Measurements from ENCODE around the gene METTL23. TPM values are rescaled to one million over a fixed set of nuclear protein-coding genes. Genes with fewer than 3 reads are reported as not detected.

The METTL23 gene
- total RNA-seq, 1 experiment from 2014 or later, result 43.4 TPM

DNA sequence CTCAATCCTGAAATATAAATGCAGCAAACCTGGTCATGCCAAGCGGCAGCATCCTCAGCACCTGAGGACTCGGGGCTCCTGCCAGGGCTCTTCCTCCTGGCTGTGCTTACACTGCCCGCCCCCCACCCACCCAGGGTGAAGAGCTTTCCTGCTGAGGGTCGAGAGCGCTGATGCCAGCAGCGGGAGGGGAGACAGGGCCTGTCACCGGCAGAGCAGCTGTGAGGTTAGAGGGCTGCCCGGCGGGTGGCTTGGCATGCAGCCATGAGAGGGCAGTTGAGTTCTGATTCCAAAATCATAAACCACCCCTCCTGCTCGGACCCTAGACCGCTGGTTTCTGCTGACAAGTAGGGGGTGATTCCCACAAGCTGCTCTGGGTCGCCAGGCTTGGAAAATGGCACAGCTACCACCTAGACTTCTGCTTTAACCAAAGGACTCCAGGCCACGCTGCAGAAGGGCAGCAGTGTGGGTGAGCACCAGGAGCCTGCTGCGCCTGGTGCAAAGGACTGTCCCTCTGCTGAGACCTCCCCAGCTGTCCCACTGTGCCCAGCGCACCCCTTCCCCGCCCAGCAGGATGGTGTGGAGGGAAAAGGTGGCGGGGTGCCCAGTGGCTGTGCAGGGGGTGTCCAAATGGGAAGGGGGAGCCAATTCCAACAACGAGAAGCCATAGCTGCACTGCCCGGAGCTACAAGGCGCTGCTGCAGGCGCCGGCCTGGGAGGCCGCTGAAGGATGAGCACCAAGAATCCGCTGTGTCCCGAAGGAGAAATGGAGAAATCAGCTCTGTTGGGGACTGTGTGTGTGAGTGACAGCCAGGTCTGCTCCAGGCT is 42.5 kb upstream of the METTL23 start:
- no peaks in the 10 kb centered on the region for H3K4me1 ChIP-seq (ENCODE audit: low read length)
- H2AFZ ChIP-seq (ENCODE audit: low read length), result no peak overlapping the region
- H3K27me3 ChIP-seq (ENCODE audit: low read length), result no peaks in the 10 kb centered on the region
- no peak overlapping the region for H3K9ac ChIP-seq (ENCODE audit: low read length)
- H3K9me2 ChIP-seq (replicated peaks; ENCODE audit: insufficient read depth, low read length), result no peaks in the 10 kb centered on the region
- H3K27ac ChIP-seq (ENCODE audit: low read length), result no peak overlapping the region
- no peaks in the 10 kb centered on the region for H3K36me3 ChIP-seq (ENCODE audit: insufficient read depth, low read length)
- no peaks in the 10 kb centered on the region for H4K20me1 ChIP-seq (ENCODE audit: insufficient read depth, low read depth, low read length)
- no peak overlapping the region for H3K4me3 ChIP-seq (ENCODE audit: low read length)
- no peaks in the 10 kb centered on the region for H3K9me3 ChIP-seq (ENCODE audit: low read length)
- no peak overlapping the region for H3K4me2 ChIP-seq (ENCODE audit: low read depth, low read length, poor library complexity, severe bottlenecking)
- H3K79me2 ChIP-seq (ENCODE audit: low read length), result no peaks in the 10 kb centered on the region
- no peak for DNase-seq

GRCh38 chr17:76684756-76685155 is 41.9 kb upstream of the METTL23 start:
- Histone ChIP-seq H3K9me2 (replicated peaks; ENCODE audit: insufficient read depth, low read length) (no peaks in the 10 kb centered on the region), H3K9ac (ENCODE audit: low read length) (no peak overlapping the region), H3K36me3 (ENCODE audit: insufficient read depth, low read length) (no peaks in the 10 kb centered on the region), H3K4me1 (ENCODE audit: low read length) (no peaks in the 10 kb centered on the region), H2AFZ (ENCODE audit: low read length) (no peak overlapping the region), H3K4me3 (ENCODE audit: low read length) (no peak overlapping the region), H3K79me2 (ENCODE audit: low read length) (no peaks in the 10 kb centered on the region), H3K27ac (ENCODE audit: low read length) (no peak overlapping the region), H3K9me3 (ENCODE audit: low read length) (no peaks in the 10 kb centered on the region), H3K4me2 (ENCODE audit: low read depth, low read length, poor library complexity, severe bottlenecking) (no peak overlapping the region), H3K27me3 (ENCODE audit: low read length) (no peaks in the 10 kb centered on the region), H4K20me1 (ENCODE audit: insufficient read depth, low read depth, low read length) (no peaks in the 10 kb centered on the region)
- no peak for DNase-seq

GRCh38 chr17:76685366-76685765 is 41.3 kb upstream of the METTL23 start:
- Histone ChIP-seq H3K9me3 (ENCODE audit: low read length) (no peaks in the 10 kb centered on the region), H3K4me1 (ENCODE audit: low read length) (no peaks in the 10 kb centered on the region), H3K27ac (ENCODE audit: low read length) (no peak overlapping the region), H3K4me3 (ENCODE audit: low read length) (no peak overlapping the region), H2AFZ (ENCODE audit: low read length) (no peak overlapping the region), H3K9ac (ENCODE audit: low read length) (no peak overlapping the region), H3K79me2 (ENCODE audit: low read length) (no peaks in the 10 kb centered on the region), H3K4me2 (ENCODE audit: low read depth, low read length, poor library complexity, severe bottlenecking) (no peak overlapping the region), H3K27me3 (ENCODE audit: low read length) (no peaks in the 10 kb centered on the region), H3K36me3 (ENCODE audit: insufficient read depth, low read length) (no peaks in the 10 kb centered on the region), H4K20me1 (ENCODE audit: insufficient read depth, low read depth, low read length) (no peaks in the 10 kb centered on the region), H3K9me2 (replicated peaks; ENCODE audit: insufficient read depth, low read length) (no peaks in the 10 kb centered on the region)
- DNase-seq, result no peak

DNA sequence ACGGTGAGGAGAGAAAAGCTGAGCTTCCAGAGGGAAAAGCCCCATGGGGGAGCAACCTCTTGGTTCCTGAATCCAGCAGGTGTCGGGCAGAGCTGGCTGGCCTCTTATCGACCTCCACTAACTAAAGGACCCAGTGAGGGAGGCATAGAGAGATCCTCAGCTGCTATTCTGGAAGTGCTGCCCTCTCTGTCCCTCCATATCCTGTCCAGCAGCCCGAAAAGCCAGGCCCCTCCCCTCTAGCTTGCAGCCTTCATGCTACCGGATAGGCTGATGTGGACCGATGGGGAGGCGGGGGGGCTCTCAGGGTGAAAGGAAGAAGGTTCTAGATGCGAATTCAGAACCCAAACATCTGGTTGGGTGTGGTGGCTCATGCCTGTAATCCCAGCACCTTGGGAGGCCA is 40.8 kb upstream of the METTL23 start:
- no peaks in the 10 kb centered on the region for H3K27me3 ChIP-seq (ENCODE audit: low read length)
- H3K79me2 ChIP-seq (ENCODE audit: low read length), result no peaks in the 10 kb centered on the region

DNA sequence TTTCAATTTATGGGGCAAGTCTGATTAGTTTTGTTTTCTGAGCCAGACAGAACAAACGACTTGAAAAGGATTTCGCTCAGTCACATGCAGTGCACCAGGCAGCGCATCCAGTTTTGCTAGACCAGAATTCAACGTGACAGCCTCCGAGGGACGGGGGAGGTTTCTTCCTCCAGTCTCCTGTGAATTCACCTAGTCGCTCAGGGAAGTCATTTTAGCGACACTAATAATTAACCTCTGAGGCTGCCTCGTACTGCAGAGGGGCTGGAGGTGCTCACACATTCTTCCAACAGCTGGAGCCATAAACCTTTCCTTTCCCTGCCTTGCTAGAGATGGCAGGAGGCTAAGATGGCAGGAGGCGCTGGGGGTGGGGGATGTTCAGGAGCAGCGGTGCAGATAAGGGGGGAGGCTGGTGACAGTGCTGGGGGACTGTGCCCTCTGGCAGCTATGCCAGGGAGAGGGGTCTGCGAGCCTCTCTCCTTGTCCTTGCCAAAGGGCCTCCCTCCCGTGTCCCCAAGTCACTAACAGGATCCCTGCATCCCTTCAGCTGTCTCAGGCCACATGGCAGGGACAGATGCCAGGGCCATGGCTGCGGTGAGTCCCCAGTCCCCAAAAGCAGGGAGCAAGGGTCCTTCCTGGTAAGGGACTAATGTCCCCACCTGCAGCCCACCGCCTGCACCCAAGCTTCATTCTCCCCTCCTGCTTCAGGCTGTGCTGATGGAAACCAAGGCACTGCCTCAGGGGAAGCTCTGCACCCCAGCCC is 39.9 kb upstream of the METTL23 start:
- Histone ChIP-seq H3K27ac (ENCODE audit: low read length) (no peak overlapping the region), H3K9me2 (replicated peaks; ENCODE audit: insufficient read depth, low read length) (no peaks in the 10 kb centered on the region), H3K4me3 (ENCODE audit: low read length) (no peak overlapping the region), H3K4me2 (ENCODE audit: low read depth, low read length, poor library complexity, severe bottlenecking) (no peak overlapping the region), H3K4me1 (ENCODE audit: low read length) (no peaks in the 10 kb centered on the region), H4K20me1 (ENCODE audit: insufficient read depth, low read depth, low read length) (no peaks in the 10 kb centered on the region), H3K27me3 (ENCODE audit: low read length) (no peaks in the 10 kb centered on the region), H3K9ac (ENCODE audit: low read length) (no peak overlapping the region), H2AFZ (ENCODE audit: low read length) (no peak overlapping the region), H3K9me3 (ENCODE audit: low read length) (no peaks in the 10 kb centered on the region), H3K79me2 (ENCODE audit: low read length) (no peaks in the 10 kb centered on the region), H3K36me3 (ENCODE audit: insufficient read depth, low read length) (no peaks in the 10 kb centered on the region)
- no peak for DNase-seq

More for the DNA sequence above, 40.8 kb upstream of the METTL23 start:
- H3K9me2 ChIP-seq (replicated peaks; ENCODE audit: insufficient read depth, low read length), result no peaks in the 10 kb centered on the region
- DNase-seq, result no peak
- no peaks in the 10 kb centered on the region for H3K36me3 ChIP-seq (ENCODE audit: insufficient read depth, low read length)
- no peak overlapping the region for H3K4me2 ChIP-seq (ENCODE audit: low read depth, low read length, poor library complexity, severe bottlenecking)
- H3K4me3 ChIP-seq (ENCODE audit: low read length), result no peak overlapping the region
- no peaks in the 10 kb centered on the region for H3K9me3 ChIP-seq (ENCODE audit: low read length)
- no peaks in the 10 kb centered on the region for H3K4me1 ChIP-seq (ENCODE audit: low read length)
- H3K9ac ChIP-seq (ENCODE audit: low read length), result no peak overlapping the region
- no peak overlapping the region for H2AFZ ChIP-seq (ENCODE audit: low read length)
- H3K27ac ChIP-seq (ENCODE audit: low read length), result no peak overlapping the region
- H4K20me1 ChIP-seq (ENCODE audit: insufficient read depth, low read depth, low read length), result no peaks in the 10 kb centered on the region

GRCh38 chr17:76687298-76688164 is 39.1 kb upstream of the METTL23 start:
- no peak overlapping the region for H3K27ac ChIP-seq (ENCODE audit: low read length)
- DNase-seq, result no peak
- H3K9me2 ChIP-seq (replicated peaks; ENCODE audit: insufficient read depth, low read length), result no peaks in the 10 kb centered on the region
- H3K4me2 ChIP-seq (ENCODE audit: low read depth, low read length, poor library complexity, severe bottlenecking), result no peak overlapping the region
- H4K20me1 ChIP-seq (ENCODE audit: insufficient read depth, low read depth, low read length), result no peaks in the 10 kb centered on the region
- no peak overlapping the region for H3K4me3 ChIP-seq (ENCODE audit: low read length)
- H2AFZ ChIP-seq (ENCODE audit: low read length), result no peak overlapping the region
- H3K4me1 ChIP-seq (ENCODE audit: low read length), result no peaks in the 10 kb centered on the region
- H3K36me3 ChIP-seq (ENCODE audit: insufficient read depth, low read length), result no peaks in the 10 kb centered on the region
- H3K9ac ChIP-seq (ENCODE audit: low read length), result no peak overlapping the region
- H3K9me3 ChIP-seq (ENCODE audit: low read length), result no peaks in the 10 kb centered on the region
- no peaks in the 10 kb centered on the region for H3K27me3 ChIP-seq (ENCODE audit: low read length)
- H3K79me2 ChIP-seq (ENCODE audit: low read length), result no peaks in the 10 kb centered on the region

- no peaks in the 10 kb centered on the region for H3K27me3 ChIP-seq (ENCODE audit: low read length)
- H3K9me3 ChIP-seq (ENCODE audit: low read length), result no peaks in the 10 kb centered on the region
- H3K79me2 ChIP-seq (ENCODE audit: low read length), result no peaks in the 10 kb centered on the region
- no peaks in the 10 kb centered on the region for H3K4me1 ChIP-seq (ENCODE audit: low read length)
- no peak overlapping the region for H3K27ac ChIP-seq (ENCODE audit: low read length)
- no peaks in the 10 kb centered on the region for H3K36me3 ChIP-seq (ENCODE audit: insufficient read depth, low read length)
- no peak overlapping the region for H3K9ac ChIP-seq (ENCODE audit: low read length)
- no peak overlapping the region for H2AFZ ChIP-seq (ENCODE audit: low read length)
- H3K4me3 ChIP-seq (ENCODE audit: low read length), result no peak overlapping the region
- H3K9me2 ChIP-seq (replicated peaks; ENCODE audit: insufficient read depth, low read length), result no peaks in the 10 kb centered on the region
- no peak for DNase-seq
- no peak overlapping the region for H3K4me2 ChIP-seq (ENCODE audit: low read depth, low read length, poor library complexity, severe bottlenecking)
- no peaks in the 10 kb centered on the region for H4K20me1 ChIP-seq (ENCODE audit: insufficient read depth, low read depth, low read length)
These were observed 38.4 kb upstream of the METTL23 start for GRCh38 chr17:76688165-76688622.

- H3K36me3 ChIP-seq (ENCODE audit: insufficient read depth, low read length), result no peaks in the 10 kb centered on the region
- no peak overlapping the region for H3K4me3 ChIP-seq (ENCODE audit: low read length)
- H3K9ac ChIP-seq (ENCODE audit: low read length), result no peak overlapping the region
- DNase-seq, result no peak
- H3K9me2 ChIP-seq (replicated peaks; ENCODE audit: insufficient read depth, low read length), result no peaks in the 10 kb centered on the region
- no peak overlapping the region for H3K4me2 ChIP-seq (ENCODE audit: low read depth, low read length, poor library complexity, severe bottlenecking)
- H2AFZ ChIP-seq (ENCODE audit: low read length), result no peak overlapping the region
- H3K27ac ChIP-seq (ENCODE audit: low read length), result no peak overlapping the region
- H3K27me3 ChIP-seq (ENCODE audit: low read length), result no peaks in the 10 kb centered on the region
- no peaks in the 10 kb centered on the region for H3K9me3 ChIP-seq (ENCODE audit: low read length)
- H3K4me1 ChIP-seq (ENCODE audit: low read length), result no peaks in the 10 kb centered on the region
- no peaks in the 10 kb centered on the region for H3K79me2 ChIP-seq (ENCODE audit: low read length)
- H4K20me1 ChIP-seq (ENCODE audit: insufficient read depth, low read depth, low read length), result no peaks in the 10 kb centered on the region
These were observed 36.8 kb upstream of the METTL23 start for GRCh38 chr17:76689859-76690258.

Data from Karpas-422 (cell line).